Measurements from ENCODE around the gene IPO4.
"Not testable (repeated sequence)": the region's sequence is repeated elsewhere in the genome, so short reads cannot be mapped to it uniquely, and the experiment has no call there.

DNA sequence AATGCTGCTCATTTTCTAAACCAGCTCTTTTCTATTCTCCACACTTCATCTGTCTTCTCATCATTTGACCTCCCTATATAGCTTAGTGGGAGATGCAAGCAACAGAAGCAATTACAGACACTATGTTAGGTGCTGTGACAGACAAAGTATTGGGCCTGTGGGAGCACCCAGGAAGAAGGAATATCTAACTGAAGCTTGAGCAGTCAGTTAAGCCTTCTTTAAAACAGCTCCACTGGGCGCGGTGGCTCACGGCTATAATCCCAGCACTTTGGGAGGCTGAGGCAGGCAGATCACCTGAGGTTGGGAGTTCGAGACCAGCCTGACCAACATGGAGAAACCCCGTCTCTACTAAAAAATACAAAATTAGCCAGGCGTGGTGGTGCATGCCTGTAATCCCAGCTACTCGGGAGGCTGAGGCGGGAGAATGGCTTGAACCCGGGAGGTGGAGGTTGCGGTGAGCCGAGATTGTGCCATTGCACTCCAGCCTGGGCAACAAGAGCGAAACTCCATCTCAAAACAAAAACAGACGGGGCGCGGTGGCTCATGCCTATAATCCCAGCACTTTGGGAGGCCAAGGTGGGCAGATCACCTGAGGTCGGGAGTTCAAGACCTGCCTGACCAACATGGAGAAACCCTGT lies 14.8 kb upstream of the IPO4 start:
- TF ChIP-seq CTCF (IDR thresholded peaks at IDR 0.05; ENCODE audit: low read depth, low read length); POLR2A (IDR thresholded peaks at IDR 0.05; ENCODE audit: extremely low read depth, insufficient read length): not testable (repeated sequence)

Measured in NB4 (cell line).